HG02943 (cell line): ENCODE data around the gene DMD.

Experiments
- ATAC-seq: cut with Tn5 transposase; IDR thresholded peaks from one replicate; pipeline ENCODE4 v1.9.1; 2021; ENCODE audit warnings: mild to moderate bottlenecking, low read depth, moderate library complexity; ENCODE audit not compliant: unreplicated experiment

DMD gene

GRCh38 chrX:31819455-31819854 lies 1391.9 kb downstream of the DMD start:
- ATAC-seq = no peak

GRCh38 chrX:31811106-31811505 lies 1400.2 kb downstream of the DMD start:
- ATAC-seq = no peak

DNA sequence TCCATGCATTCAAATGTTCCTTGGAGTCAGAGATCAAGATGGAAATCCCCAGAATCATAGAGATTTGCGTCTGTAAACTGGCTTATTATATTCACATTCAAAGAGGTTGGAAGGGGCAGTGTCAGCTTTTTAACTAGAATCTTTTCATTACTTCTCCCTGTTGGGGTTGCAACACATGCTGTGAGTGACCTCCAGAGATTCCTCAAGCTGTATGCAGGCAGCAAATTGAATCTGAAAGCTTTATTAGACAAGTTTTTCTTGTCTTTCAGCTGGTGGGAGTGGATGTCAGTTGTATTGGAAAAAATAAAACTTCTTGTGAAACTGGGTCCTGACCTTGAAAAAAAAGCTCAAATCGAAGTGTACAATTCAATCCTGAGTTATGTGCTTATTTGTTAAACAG lies 1403.0 kb downstream of the DMD start:
- ATAC-seq = no peak

DNA sequence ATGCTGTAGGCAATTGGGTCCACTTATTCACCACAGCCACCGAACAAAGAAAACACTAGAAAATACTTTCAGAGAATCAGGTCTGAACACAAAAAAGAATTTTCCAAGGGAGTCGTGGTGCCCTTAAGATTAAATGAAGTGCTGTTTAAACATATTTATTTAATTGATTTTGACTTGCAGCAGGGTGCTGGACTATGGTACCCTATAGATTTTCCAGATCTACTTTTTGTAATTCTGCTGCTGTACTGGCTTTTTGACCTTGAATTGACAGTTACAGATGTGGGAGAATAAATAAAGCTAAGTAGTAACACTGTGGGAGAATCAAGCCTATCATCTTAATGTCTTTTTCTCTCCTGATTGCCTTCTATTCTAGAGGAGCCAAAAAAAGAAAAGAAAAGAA lies 1404.2 kb downstream of the DMD start:
- no peak for ATAC-seq

GRCh38 chrX:31805781-31806180 lies 1405.6 kb downstream of the DMD start:
- ATAC-seq = no peak

GRCh38 chrX:31800219-31800618 lies 1411.1 kb downstream of the DMD start:
- ATAC-seq = no peak

DNA sequence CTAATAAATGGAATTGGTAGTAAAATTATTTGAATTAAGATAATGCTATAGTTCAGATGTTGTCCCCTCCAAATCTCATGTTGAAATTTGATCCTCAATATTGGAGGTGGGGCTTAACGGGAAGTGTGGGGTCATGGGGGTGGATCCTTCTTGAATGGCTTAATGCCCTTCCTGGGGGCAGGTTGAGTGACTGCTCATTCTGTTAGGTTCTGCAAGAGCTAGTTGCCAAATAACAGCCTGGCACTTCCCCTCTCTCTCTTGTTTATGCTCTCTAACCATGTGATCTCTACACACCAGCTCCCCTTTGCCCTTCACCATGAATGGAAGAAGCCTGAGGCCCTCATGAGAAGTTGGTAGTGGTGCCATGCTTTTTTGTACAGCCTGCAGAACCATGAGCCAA lies 1414.7 kb downstream of the DMD start:
- no peak for ATAC-seq

DNA sequence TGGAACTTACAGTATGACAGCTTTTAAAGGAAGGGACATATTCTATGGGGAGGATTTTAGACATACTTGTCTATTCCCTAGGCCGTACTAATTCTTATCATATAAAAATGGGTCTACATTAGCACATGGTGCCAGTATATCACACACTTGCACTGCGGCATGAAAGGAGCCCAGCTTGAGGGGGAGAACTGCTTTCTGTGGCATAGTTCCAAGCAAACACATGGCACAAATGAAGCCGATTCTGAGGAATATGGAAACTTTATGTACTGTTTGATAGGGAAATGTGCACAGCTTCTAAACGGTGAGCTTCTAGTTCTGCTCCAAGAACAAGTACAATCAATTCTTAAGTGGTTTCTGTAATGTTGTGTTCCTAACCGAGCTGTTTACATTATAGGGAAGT lies 1463.9 kb downstream of the DMD start:
- ATAC-seq = no peak

GRCh38 chrX:31743004-31743403 lies 1468.3 kb downstream of the DMD start:
- ATAC-seq = no peak

DNA sequence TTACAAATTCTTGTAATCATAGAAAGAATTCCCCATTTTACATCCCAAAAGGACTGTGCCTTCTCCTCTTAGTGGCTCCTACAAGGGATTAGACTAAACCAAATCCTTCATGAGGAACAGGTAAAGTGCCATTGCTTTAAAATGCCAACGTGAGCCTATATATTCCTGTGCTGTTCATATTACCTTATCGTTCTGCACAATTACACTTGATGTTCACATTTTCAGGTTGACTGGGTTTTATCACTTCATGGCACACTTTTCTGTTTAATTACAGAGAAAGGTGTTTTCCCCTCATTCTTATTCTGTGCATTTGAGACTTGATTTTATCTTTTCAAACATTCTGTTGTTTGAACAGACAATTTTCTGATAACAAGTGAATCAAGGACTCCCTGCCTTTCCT lies 1493.9 kb downstream of the DMD start:
- no peak for ATAC-seq

DNA sequence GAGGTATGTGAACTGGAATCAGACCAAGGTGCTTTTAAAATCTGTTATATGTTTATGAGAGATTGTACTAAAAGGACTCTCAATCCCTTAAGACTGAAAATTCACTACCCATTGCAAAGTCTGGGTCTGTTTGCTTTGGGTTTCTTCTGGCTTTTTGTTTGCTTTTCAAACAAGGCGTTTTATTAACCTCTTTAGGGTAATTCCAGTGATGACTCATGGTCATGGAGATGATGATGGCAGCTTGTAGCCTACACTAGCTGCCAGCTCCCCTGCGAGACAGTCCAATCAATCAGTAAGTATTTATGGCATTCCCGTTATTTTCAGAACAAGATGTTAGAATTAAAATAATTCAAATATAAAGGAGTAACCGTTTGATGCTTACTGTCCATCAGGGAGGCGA lies 1495.7 kb downstream of the DMD start:
- no peak for ATAC-seq

GRCh38 chrX:31714797-31715196 lies 1496.6 kb downstream of the DMD start:
- no peak for ATAC-seq

DNA sequence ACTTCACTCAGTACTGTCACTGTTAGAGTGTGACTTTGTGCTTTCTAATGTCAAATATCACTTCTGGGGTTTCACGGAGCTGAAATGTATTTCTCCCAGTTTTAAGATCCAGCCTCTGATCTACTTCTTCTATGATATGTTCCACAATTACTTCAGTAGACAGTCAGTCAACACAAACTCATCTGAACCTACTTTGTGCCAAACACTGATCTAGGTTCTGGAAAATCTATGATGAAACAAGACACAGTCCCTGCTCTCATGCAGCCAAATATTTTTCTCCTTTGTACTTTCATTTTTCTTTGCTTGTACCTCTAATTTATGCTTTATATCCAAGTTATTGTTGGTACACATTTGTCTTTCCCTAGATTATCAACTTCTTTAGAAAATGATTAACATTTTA lies 1498.2 kb downstream of the DMD start:
- no peak for ATAC-seq

DNA sequence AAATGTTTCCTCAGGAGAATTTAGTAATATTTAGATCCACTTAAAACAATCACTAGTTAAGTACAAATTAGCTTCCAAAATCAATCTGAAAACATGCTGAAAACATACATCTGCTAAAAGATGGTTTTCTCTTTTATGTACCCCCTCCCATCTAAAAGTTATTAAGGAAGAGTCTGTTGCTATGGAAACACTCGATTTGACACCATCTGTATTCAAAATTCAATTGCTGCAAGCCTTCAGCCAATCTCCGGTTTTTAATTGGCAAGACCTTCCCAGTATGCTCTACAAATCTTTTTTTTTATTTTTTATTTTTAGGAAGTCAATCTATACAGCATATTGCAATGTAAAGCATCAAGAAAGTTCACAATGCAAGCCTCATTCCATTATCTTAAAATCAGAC lies 1500.2 kb downstream of the DMD start:
- ATAC-seq = no peak

DNA sequence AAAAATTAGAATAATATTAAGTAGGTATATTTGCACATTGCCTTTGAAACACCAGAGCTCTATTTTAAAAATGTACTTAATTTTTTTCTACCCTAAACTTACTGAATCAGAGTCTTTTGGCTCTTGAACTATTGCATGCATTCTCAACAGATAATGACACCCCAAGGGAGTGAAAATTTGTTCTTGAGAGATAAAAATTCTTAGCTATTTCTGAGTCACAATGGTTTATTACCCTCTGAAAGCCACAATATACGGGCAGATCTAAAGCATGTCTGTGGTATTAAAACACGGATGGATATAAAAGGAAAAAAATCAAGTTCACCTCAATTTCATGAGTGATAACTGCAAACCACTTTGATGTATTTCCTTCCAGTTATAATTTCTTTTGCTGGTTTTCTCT lies 1503.2 kb downstream of the DMD start:
- no peak for ATAC-seq

DNA sequence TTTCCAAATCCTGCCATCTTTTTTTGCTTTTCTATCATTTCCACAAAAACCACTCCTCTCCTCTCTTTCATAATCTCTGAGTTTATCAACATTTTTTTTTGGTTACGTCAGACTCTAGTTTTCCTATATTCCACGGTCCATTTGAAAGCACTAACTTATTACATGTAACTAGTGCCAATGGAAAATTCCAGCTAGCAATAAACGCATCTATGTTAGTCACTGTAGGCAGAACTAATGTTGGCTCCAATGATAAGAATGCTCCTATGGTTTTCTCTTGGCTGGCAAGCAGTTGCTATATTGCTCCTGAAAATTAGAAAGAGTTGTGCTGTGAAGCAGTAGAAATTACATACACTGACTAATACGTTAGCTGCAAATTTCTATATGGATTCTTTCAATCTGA lies 1504.9 kb downstream of the DMD start:
- ATAC-seq = no peak

DNA sequence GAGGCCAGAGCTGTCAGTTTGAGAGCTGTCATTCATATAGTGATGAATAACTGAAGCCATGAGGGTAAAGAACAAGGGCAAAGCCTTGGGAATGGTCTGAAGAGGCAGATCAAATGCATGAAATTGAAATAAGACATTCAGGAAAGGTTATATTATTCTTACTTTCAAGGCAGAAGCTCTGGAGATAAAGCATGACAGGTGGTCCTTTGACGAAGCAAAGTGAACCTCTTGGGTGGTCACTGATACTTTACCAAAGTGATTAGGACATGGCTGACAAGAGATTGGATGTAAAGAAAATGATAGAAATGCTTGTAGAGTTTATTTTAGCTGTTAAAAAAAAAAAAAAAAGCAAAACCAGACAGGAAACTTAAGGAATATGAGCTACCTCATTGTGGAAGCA lies 1505.5 kb downstream of the DMD start:
- ATAC-seq = no peak

DNA sequence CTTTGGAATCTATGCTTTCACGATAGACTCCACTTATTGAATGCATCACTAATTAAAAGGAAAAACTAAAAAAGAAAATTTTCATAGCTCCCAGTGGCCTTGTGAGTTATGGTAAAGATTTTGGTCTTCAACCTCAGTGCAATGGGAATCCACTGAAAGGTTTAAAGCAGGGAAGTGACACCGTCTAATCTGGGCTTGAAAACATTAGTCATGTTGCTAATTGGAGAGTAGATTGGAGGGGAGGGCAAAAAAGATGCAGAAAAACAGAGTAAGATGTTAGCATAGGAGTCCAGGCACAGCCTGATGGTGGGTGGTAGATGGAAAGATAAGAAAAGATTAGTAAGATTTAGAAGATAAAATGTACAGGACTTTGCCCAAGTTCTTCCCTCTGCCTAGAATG lies 1506.4 kb downstream of the DMD start:
- no peak for ATAC-seq

DNA sequence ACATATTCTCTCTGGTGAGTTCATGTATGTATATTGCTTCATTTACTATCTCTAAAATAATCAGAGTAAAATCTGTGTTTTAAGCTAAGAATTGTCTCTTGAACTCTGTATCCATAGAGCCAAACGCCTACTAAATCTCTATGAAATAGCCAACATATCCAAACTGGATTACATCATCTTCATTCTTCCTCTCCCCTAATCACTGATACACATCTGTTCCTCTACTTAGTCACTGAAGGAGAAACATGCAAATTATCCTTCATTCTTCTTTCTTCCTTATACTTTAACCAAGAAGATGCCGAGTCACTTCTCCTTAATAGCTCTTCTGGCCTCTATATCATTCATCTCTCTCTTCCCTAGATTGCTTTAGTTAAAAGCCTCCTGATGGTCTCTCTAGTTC lies 1509.1 kb downstream of the DMD start:
- ATAC-seq = no peak

- no peak for ATAC-seq
These were observed 1513.9 kb downstream of the DMD start for GRCh38 chrX:31697294-31697916.

DNA sequence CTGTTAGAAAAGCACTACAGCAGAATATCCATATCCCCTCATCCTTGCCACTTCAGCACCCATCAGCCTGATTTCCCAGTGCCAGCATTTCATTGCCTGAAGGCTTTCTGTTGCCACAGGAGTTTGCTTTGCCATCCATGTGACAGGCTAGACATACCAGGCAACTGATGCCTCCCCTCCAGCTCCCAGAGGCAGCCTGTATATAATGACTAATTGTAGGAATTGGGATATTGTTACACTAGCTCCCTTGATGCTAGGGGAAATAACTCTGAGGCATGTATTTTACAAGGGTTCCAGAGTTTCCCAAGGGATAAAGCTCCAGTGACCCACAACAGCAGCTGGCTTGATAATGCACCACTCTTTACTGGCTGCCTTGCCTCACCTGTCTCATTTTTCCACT lies 1531.5 kb downstream of the DMD start:
- ATAC-seq = no peak

DNA sequence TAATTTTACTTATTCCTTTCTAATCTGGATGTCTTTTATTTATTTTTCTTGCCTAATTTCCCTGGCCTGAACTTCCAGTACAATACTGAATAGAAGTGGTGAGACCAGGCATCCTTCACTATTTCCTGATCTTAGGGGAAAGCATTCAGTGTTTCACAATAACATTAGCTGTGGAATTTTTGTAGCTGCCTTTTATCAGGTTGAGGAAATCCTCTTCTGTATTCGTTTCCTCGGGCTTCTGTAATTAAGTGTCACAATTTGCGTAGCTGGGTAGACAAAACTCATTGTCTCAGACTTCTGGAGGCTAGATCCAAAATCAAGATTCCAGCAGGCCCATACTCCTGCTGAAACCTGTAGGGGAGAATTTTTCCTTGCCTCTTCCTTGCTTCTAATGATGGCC lies 1541.1 kb downstream of the DMD start:
- ATAC-seq = no peak

- no peak for ATAC-seq
These were observed 1545.9 kb downstream of the DMD start for GRCh38 chrX:31665454-31665853.
